HG03460 (cell line): ENCODE results near the gene USP10.

Source experiments
- ATAC-seq: cut with Tn5 transposase; IDR thresholded peaks from one replicate; pipeline ENCODE4 v1.9.1; 2021; ENCODE audit not compliant: unreplicated experiment

Gene USP10

GRCh38 chr16:84821179-84821578, 121.4 kb downstream of the USP10 start:
- no peak for ATAC-seq

- no peak for ATAC-seq
Observed at GRCh38 chr16:84821728-84822689, 122.2 kb downstream of the USP10 start.

GRCh38 chr16:84822990-84823389, 123.2 kb downstream of the USP10 start:
- ATAC-seq = no peak

- no peak for ATAC-seq
Observed at GRCh38 chr16:84823484-84823883, 123.7 kb downstream of the USP10 start.

DNA sequence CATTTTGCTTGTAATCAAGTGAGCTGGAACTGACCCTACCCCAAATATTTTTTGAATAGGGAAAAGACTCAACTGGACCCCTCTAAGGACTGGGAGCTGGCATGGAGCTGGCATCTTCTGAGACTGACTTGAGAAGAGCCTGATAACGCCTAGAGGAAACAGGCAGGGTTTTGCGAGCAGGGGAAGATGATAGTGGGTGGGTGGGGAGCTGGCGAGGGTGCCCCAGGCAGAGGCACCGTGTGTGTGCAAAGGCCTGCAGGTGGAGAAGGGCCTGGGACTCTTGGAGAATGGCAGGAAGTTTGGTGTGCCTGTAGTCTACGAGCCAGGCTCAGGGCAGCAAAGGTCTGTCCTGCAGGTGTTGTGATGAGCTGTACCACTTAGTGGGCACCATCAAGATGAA, 124.1 kb downstream of the USP10 start:
- ATAC-seq = no peak

GRCh38 chr16:84825896-84826557, 126.2 kb downstream of the USP10 start:
- no peak for ATAC-seq

GRCh38 chr16:84826558-84826941, 126.8 kb downstream of the USP10 start:
- ATAC-seq = no peak

DNA sequence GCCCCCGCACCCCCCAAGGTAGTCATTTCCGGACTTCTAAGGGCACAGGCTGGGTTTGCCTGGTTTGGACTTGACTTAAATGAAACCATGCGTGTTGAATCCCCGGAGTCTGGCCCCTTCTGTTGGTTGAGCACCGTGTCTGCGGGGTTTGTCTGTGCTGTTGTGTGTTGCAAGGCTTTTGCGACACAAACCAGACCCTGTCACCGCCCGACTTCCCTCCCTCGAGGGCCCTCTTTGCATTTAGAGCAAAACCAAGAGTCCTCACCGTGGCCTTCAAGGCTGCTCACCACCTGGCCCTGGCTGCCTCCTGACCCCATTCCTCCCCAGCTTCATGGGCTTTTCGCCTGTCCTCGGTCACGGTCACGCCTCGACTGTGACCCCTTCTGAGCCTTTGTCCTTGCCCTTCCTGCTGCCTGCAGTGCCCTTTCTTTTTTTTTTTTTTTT, 127.4 kb downstream of the USP10 start:
- ATAC-seq = no peak

DNA sequence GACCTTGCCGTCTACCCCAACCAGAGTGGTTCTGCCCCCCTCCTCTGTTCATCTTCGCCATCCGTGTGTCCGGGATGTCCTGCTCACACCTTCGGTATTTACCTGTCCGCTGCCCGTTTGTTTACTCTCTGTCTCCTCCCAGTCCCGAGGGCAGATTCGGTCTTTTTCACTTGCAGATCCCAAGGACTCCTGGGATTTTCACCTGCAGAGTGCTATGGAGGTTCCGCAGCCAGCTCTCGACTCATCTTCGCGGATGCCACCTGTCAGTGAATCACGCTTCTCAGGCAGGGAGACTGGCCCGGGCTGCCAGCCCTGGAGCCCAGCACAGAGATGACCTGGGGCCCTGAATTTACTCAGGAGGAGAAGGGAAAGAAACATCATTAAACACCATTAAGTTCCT, 128.1 kb downstream of the USP10 start:
- no peak for ATAC-seq

DNA sequence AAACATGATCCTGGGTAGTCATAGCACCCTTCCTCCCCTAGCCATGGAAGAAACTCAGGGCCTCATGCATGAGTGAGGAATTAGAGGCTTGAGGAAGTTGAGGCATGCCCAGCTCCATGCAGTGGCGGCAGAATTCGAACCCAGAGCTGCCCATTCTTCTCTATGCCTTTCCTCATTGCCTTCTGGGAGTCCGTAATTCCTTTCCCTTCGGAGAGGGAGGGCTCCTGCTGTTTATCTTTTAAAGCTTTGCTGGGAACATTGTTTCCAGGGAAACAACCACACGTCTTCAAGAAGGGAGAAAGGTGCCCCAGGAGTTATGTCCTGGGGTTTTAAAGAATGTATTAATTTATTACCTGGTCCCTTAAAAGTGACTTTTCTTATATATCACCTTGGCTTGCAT, 128.5 kb downstream of the USP10 start:
- no peak for ATAC-seq
